DOHH2 (cell line): ENCODE measurements around the gene TSHZ2.
"Not testable (repeated sequence)": the region's sequence is repeated elsewhere in the genome, so short reads cannot be mapped to it uniquely, and the experiment has no call there.

Source experiments
- H3F3A ChIP-seq: fragments of 200-600 bp; sonication (generic), shearing (Covaris generic); 2 replicates; pipeline ENCODE4 v1.6.0; 2016; ENCODE audit warnings: antibody characterized with exemption, mild to moderate bottlenecking; ENCODE audit not compliant: control insufficient read depth, insufficient read depth
- H3K27ac ChIP-seq: fragments of 200-600 bp; sonication (generic); 2 replicates; pipeline ENCODE4 v1.5.1; 2014; ENCODE audit warnings: low read depth, mild to moderate bottlenecking, low read length, moderate library complexity
- H3K27me3 ChIP-seq: fragments of 200-600 bp; sonication (generic); 2 replicates; pipeline ENCODE4 v1.6.1; 2014; ENCODE audit warnings: mild to moderate bottlenecking, low read length, mixed read lengths; ENCODE audit not compliant: control insufficient read depth
- H3K36me3 ChIP-seq: fragments of 200-600 bp; sonication (generic); 2 replicates; pipeline ENCODE4 v1.6.1; 2014; ENCODE audit warnings: mild to moderate bottlenecking, low read length, moderate library complexity, mixed read lengths; ENCODE audit not compliant: control insufficient read depth
- H3K4me1 ChIP-seq: fragments of 200-600 bp; sonication (generic); 2 replicates; pipeline ENCODE4 v1.6.1; 2014; ENCODE audit warnings: mild to moderate bottlenecking, low read length, mixed read lengths; ENCODE audit not compliant: control insufficient read depth
- H3K4me2 ChIP-seq: fragments of 200-600 bp; sonication (generic); 2 replicates; pipeline ENCODE4 v1.6.0; 2014; ENCODE audit warnings: mild to moderate bottlenecking, low read length, moderate library complexity
- H3K4me3 ChIP-seq: fragments of 200-600 bp; sonication (generic); 2 replicates; pipeline ENCODE4 v1.5.1; 2014; ENCODE audit warnings: mild to moderate bottlenecking, low read length, mixed read lengths
- H3K79me2 ChIP-seq: fragments of 200-600 bp; sonication (generic); 2 replicates; pipeline ENCODE4 v1.6.1; 2014; ENCODE audit warnings: mild to moderate bottlenecking, low read length, mixed read lengths; ENCODE audit not compliant: control insufficient read depth
- H3K9me2 ChIP-seq: fragments of 200-600 bp; sonication (generic); replicated peaks from 2 replicates; pipeline ENCODE4 v1.6.1; 2014; ENCODE audit warnings: mild to moderate bottlenecking, low read length, mixed read lengths; ENCODE audit not compliant: control insufficient read depth
- H3K9me3 ChIP-seq: fragments of 200-600 bp; sonication (generic); 2 replicates; pipeline ENCODE4 v1.6.1; 2014; ENCODE audit warnings: antibody characterized with exemption, low read length, mixed read lengths; ENCODE audit not compliant: control insufficient read depth, insufficient read depth
- H4K20me1 ChIP-seq: fragments of 200-600 bp; sonication (generic); 2 replicates; pipeline ENCODE4 v1.6.0; 2014; ENCODE audit warnings: low read depth, mild to moderate bottlenecking, antibody characterized with exemption, low read length, moderate library complexity; ENCODE audit not compliant: control insufficient read depth, insufficient read depth
- CTCF ChIP-seq: fragments of 200-600 bp; sonication (generic); IDR thresholded peaks from one replicate; pipeline ENCODE4 v1.5.1; 2014; ENCODE audit warnings: antibody characterized with exemption, mild to moderate bottlenecking, low read depth, low read length; ENCODE audit not compliant: poor library complexity, severe bottlenecking
- EZH2phosphoT487 ChIP-seq: fragments of 200-600 bp; sonication (generic); IDR thresholded peaks from 2 replicates; pipeline ENCODE4 v1.6.1; 2017; ENCODE audit warnings: borderline replicate concordance, mild to moderate bottlenecking, antibody characterized with exemption, low read length, moderate library complexity, mixed read lengths

TSHZ2 gene

GRCh38 chr20:53319716-53320115, 347.6 kb downstream of the TSHZ2 start:
- Histone ChIP-seq H3K27ac (no peak overlapping the region), H3K79me2 (no peaks in the 10 kb centered on the region), H3K27me3 (no peaks in the 10 kb centered on the region), H3K36me3 (no peaks in the 10 kb centered on the region), H3K9me2 (no peaks in the 10 kb centered on the region), H4K20me1 (no peaks in the 10 kb centered on the region), H3K4me1 (no peaks in the 10 kb centered on the region), H3K4me3 (no peak overlapping the region), H3K9me3 (no peaks in the 10 kb centered on the region), H3K4me2 (no peak overlapping the region), H3F3A (no peaks in the 10 kb centered on the region)
- TF ChIP-seq CTCF (no peak), EZH2phosphoT487 (no peak)

GRCh38 chr20:53320701-53321100, 348.5 kb downstream of the TSHZ2 start:
- Histone ChIP-seq H3K9me2 (no peaks in the 10 kb centered on the region), H3K4me3 (no peak overlapping the region), H3K9me3 (no peaks in the 10 kb centered on the region), H3F3A (no peaks in the 10 kb centered on the region), H3K79me2 (no peaks in the 10 kb centered on the region), H3K36me3 (no peaks in the 10 kb centered on the region), H3K27me3 (no peaks in the 10 kb centered on the region), H4K20me1 (no peaks in the 10 kb centered on the region), H3K4me2 (no peak overlapping the region), H3K4me1 (no peaks in the 10 kb centered on the region), H3K27ac (no peak overlapping the region)
- TF ChIP-seq EZH2phosphoT487 (no peak), CTCF (no peak)

- Histone ChIP-seq H3K4me3 (no peak overlapping the region), H3K9me2 (no peaks in the 10 kb centered on the region), H3K9me3 (no peaks in the 10 kb centered on the region), H3K4me1 (no peaks in the 10 kb centered on the region), H3K27me3 (no peaks in the 10 kb centered on the region), H3F3A (no peaks in the 10 kb centered on the region), H3K36me3 (no peaks in the 10 kb centered on the region), H3K27ac (no peak overlapping the region), H3K79me2 (no peaks in the 10 kb centered on the region), H3K4me2 (no peak overlapping the region), H4K20me1 (no peaks in the 10 kb centered on the region)
- TF ChIP-seq EZH2phosphoT487: no peak
- no peak for TF ChIP-seq CTCF
Measured at GRCh38 chr20:53321596-53321995, 349.4 kb downstream of the TSHZ2 start.

- no peak for TF ChIP-seq CTCF
- TF ChIP-seq EZH2phosphoT487: no peak
- no peaks in the 10 kb centered on the region for H3K9me3 ChIP-seq
- no peak overlapping the region for H3K4me2 ChIP-seq
- H3F3A ChIP-seq: no peaks in the 10 kb centered on the region
- no peaks in the 10 kb centered on the region for H3K27me3 ChIP-seq
- H3K4me1 ChIP-seq: no peaks in the 10 kb centered on the region
- no peak overlapping the region for H3K4me3 ChIP-seq
- H3K9me2 ChIP-seq: no peaks in the 10 kb centered on the region
- H3K79me2 ChIP-seq: no peaks in the 10 kb centered on the region
- H4K20me1 ChIP-seq: no peaks in the 10 kb centered on the region
- no peak overlapping the region for H3K27ac ChIP-seq
- no peaks in the 10 kb centered on the region for H3K36me3 ChIP-seq
Measured at GRCh38 chr20:53322651-53323050, 350.5 kb downstream of the TSHZ2 start.

- H3K79me2 ChIP-seq, H3K4me3 ChIP-seq, H3K9me3 ChIP-seq, H3K4me2 ChIP-seq, H3K36me3 ChIP-seq, H3K27ac ChIP-seq, H3K4me1 ChIP-seq, H3K27me3 ChIP-seq, H3K9me2 ChIP-seq, H3F3A ChIP-seq, H4K20me1 ChIP-seq: not testable (repeated sequence)
Measured at GRCh38 chr20:53323460-53323859, 351.3 kb downstream of the TSHZ2 start.
